WTC11 (cell line): ENCODE results near the gene GPR176. TPM values are rescaled to one million over a fixed set of nuclear protein-coding genes. Genes with fewer than 3 reads are reported as not detected.

Source experiments
- ATAC-seq: fragments of 200-7000 bp; cut with Tn5 transposase; 2 replicates; pipeline ENCODE4 v1.10.0; 2021; ENCODE audit warnings: mild to moderate bottlenecking, moderate library complexity
- CTCF ChIA-PET: fragments of 300-600 bp; sonication (Branson Sonifier 250); formaldehyde crosslinking; loops from one replicate; lab custom pipeline; 2021; ENCODE audit warnings: antibody characterized with exemption; lab: Charles Lee
- POLR2A ChIA-PET: fragments of 350-600 bp; sonication (Branson Sonifier 250); formaldehyde crosslinking; loops from one replicate; lab custom pipeline; 2021; ENCODE audit warnings: antibody characterized with exemption; lab: Charles Lee
- DNase-seq: peaks from one replicate; pipeline ENCODE4 v3.0.0; 2021; ENCODE audit warnings: low spot score
- H3K27ac Mint-ChIP-seq: 2 replicates; pipeline ENCODE4 v1.8.0; 2021; ENCODE audit warnings: mixed read lengths
- H3K27me3 Mint-ChIP-seq: 2 replicates; pipeline ENCODE4 v1.8.0; 2021; ENCODE audit warnings: low read depth, mild to moderate bottlenecking, moderate library complexity, mixed read lengths
- H3K36me3 Mint-ChIP-seq: 2 replicates; pipeline ENCODE4 v1.8.0; 2021; ENCODE audit warnings: mixed read lengths
- H3K4me1 Mint-ChIP-seq: 2 replicates; pipeline ENCODE4 v1.8.0; 2022; ENCODE audit warnings: mixed read lengths
- H3K4me3 Mint-ChIP-seq: 2 replicates; pipeline ENCODE4 v1.8.0; 2021; ENCODE audit warnings: mild to moderate bottlenecking, moderate library complexity, mixed read lengths
- H3K9me3 Mint-ChIP-seq: 2 replicates; pipeline ENCODE4 v1.8.0; 2021; ENCODE audit warnings: mixed read lengths
- ATF3 ChIP-seq: sonication (generic); formaldehyde crosslinking; conservative IDR thresholded peaks from 2 replicates; pipeline ENCODE4 v1.8.1; 2022; ENCODE audit warnings: mild to moderate bottlenecking, missing genetic modification reagents
- CREM ChIP-seq: sonication (generic); formaldehyde crosslinking; IDR thresholded peaks from 2 replicates; pipeline ENCODE4 v1.8.1; 2022; ENCODE audit warnings: mild to moderate bottlenecking, missing genetic modification reagents, moderate library complexity
- EMX1 ChIP-seq: fragments of 250-450 bp; sonication (Bioruptor Pico); IDR thresholded peaks from 2 replicates; pipeline ENCODE4 v1.8.0; 2021; ENCODE audit warnings: mild to moderate bottlenecking
- ESRRA ChIP-seq: sonication (generic); formaldehyde crosslinking; IDR thresholded peaks from 2 replicates; pipeline ENCODE4 v1.8.1; 2022; ENCODE audit warnings: mild to moderate bottlenecking, missing genetic modification reagents, borderline replicate concordance
- ETV6 ChIP-seq: sonication (generic); formaldehyde crosslinking; IDR thresholded peaks from 2 replicates; pipeline ENCODE4 v1.8.1; 2022; ENCODE audit warnings: mild to moderate bottlenecking, missing genetic modification reagents
- GTF2I ChIP-seq: fragments of 250-450 bp; sonication (Bioruptor Pico); conservative IDR thresholded peaks from 2 replicates; pipeline ENCODE4 v1.4.0; 2021; ENCODE audit warnings: mild to moderate bottlenecking
- IRF1 ChIP-seq: sonication (generic); formaldehyde crosslinking; IDR thresholded peaks from 2 replicates; pipeline ENCODE4 v1.8.0; 2023; ENCODE audit warnings: missing genetic modification reagents
- JAZF1 ChIP-seq: fragments of 250-450 bp; sonication (Bioruptor Pico); IDR thresholded peaks from 2 replicates; pipeline ENCODE4 v1.9.0; 2021; ENCODE audit warnings: moderate library complexity, mild to moderate bottlenecking, inconsistent platforms
- PREB ChIP-seq: sonication (generic); formaldehyde crosslinking; IDR thresholded peaks from 2 replicates; pipeline ENCODE4 v1.8.1; 2022; ENCODE audit warnings: mild to moderate bottlenecking, missing genetic modification reagents, moderate library complexity, borderline replicate concordance
- SMAD4 ChIP-seq: sonication (generic); formaldehyde crosslinking; IDR thresholded peaks from 2 replicates; pipeline ENCODE4 v1.8.0; 2022; ENCODE audit warnings: mild to moderate bottlenecking, missing genetic modification reagents
- SP1 ChIP-seq: sonication (generic); formaldehyde crosslinking; conservative IDR thresholded peaks from 2 replicates; pipeline ENCODE4 v1.8.1; 2022; ENCODE audit warnings: missing genetic modification reagents
- USF2 ChIP-seq: sonication (generic); formaldehyde crosslinking; IDR thresholded peaks from 2 replicates; pipeline ENCODE4 v1.8.1; 2023; ENCODE audit warnings: mild to moderate bottlenecking, missing genetic modification reagents, moderate library complexity
- ZNF263 ChIP-seq: sonication (generic); formaldehyde crosslinking; IDR thresholded peaks from 2 replicates; pipeline ENCODE4 v1.8.1; 2022; ENCODE audit warnings: low read depth, mild to moderate bottlenecking, moderate library complexity, missing genetic modification reagents
- ZNF281 ChIP-seq: sonication (generic); formaldehyde crosslinking; IDR thresholded peaks from 2 replicates; pipeline ENCODE4 v1.8.0; 2023; ENCODE audit warnings: mild to moderate bottlenecking, missing genetic modification reagents
- ZNF317 ChIP-seq: sonication (generic); formaldehyde crosslinking; IDR thresholded peaks from 2 replicates; pipeline ENCODE4 v1.8.1; 2023; ENCODE audit warnings: low read depth, mild to moderate bottlenecking, moderate library complexity, missing genetic modification reagents, borderline replicate concordance
- ZNF416 ChIP-seq: fragments of 250-450 bp; sonication (Bioruptor Pico); IDR thresholded peaks from 2 replicates; pipeline ENCODE4 v1.9.0; 2021; ENCODE audit warnings: mild to moderate bottlenecking, inconsistent platforms
- ZNF532 ChIP-seq: fragments of 250-450 bp; sonication (Bioruptor Pico); IDR thresholded peaks from 2 replicates; pipeline ENCODE4 v1.9.0; 2021; ENCODE audit warnings: mild to moderate bottlenecking, borderline replicate concordance
- total RNA-seq: library from RNA; stranded (reverse); gene quantifications from 3 replicates; pipeline ENCODE4 v1.2.3, GENCODE V29; 2021

GPR176 gene
- total RNA-seq, 1 experiment from 2014 or later = 117 TPM

- CTCF ChIA-PET = no interaction called here
- ATAC-seq = no peak
- Mint-ChIP-seq H3K4me1 (no peaks in the 10 kb centered on the region), H3K9me3 (peaks cover 9% of the 10 kb centered on the region), H3K27ac (no peak overlapping the region), H3K4me3 (no peak overlapping the region), H3K36me3 (no peaks in the 10 kb centered on the region), H3K27me3 (no peaks in the 10 kb centered on the region)
- TF ChIP-seq ZNF317 (no peak), PREB (CRISPR knock-in tag) (no peak), SP1 (CRISPR knock-in tag) (no peak), JAZF1 (CRISPR knock-in tag) (no peak), ETV6 (no peak), GTF2I (no peak), ZNF263 (CRISPR knock-in tag) (no peak), IRF1 (no peak), SMAD4 (CRISPR knock-in tag) (no peak), CREM (no peak), ZNF416 (no peak), ESRRA (no peak), ZNF281 (CRISPR knock-in tag) (no peak), EMX1 (CRISPR knock-in tag) (no peak), ZNF532 (CRISPR knock-in tag) (no peak), ATF3 (CRISPR knock-in tag) (no peak), USF2 (CRISPR knock-in tag) (no peak)
- no peak for DNase-seq
- POLR2A ChIA-PET = no interaction called here
These were observed 167.8 kb downstream of the GPR176 start for GRCh38 chr15:39752246-39752645.

Other genes with a start within 250 kb of the GPR176 start
- gene FSIP1, start 137.4 kb downstream of the GPR176 start, total RNA-seq = 0.55 to 0.61 TPM (median 0.60 TPM) in 3 replicates
- 89.1 to 93.2 TPM (median 90.7 TPM) in 3 replicates for gene EIF2AK4, start 13.8 kb upstream of the GPR176 start, total RNA-seq
- 190 to 199 TPM (median 192 TPM) in 3 replicates for gene SRP14, start 118.9 kb upstream of the GPR176 start, total RNA-seq
- 32.9 to 36.9 TPM (median 36.6 TPM) in 3 replicates for gene BMF, start 188.6 kb upstream of the GPR176 start, total RNA-seq
- 148 to 192 TPM (median 156 TPM) in 3 replicates for gene BUB1B, start 240.8 kb upstream of the GPR176 start, total RNA-seq